GM13977 (cell line): Measurements from ENCODE around the gene KRT6A.

ENCODE experiments used
- DNase-seq: peaks from one replicate; pipeline ENCODE4 v3.0.0; 2012; ENCODE audit warnings: low spot score
- in situ Hi-C: fragments of 300-500 bp; cut with MboI; formaldehyde crosslinking; loops from one replicate; pipeline ENCODE4 v1.12.0; 2022; ENCODE audit warnings: low sequenced_read_pairs, low pct_unique_long_range_greater_than_20kb, mixed read lengths, inconsistent platforms; ENCODE audit not compliant: unreplicated experiment
- TF ChIP-seq, protein P1 (sequence below): IDR thresholded peaks from 2 replicates; pipeline ENCODE4 v1.5.1; 2012; ENCODE audit warnings: mild to moderate bottlenecking, control low read depth; ENCODE audit not compliant: insufficient read depth; ENCODE audit errors: extremely low read depth, missing control alignments

KRT6A gene

DNA sequence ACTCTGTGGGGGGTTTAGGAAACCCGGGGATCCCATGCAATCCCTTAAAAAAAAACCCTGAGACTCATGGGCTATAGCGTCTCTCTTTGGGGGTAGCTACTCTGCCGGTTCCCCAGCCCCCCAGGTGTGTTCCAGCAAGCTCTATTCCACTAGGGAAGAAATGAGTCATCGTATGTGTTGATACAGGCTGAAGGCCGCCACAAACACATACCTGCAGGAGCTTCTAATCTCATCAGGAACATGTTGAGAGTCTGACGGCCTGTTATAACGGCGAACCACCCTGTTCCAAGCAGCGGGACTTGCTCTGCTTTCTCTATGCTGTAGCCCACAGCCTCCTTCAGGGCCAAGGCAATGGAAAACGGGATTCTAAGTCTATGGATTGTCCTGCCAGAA, 28.1 kb upstream of the KRT6A start:
- DNase-seq: no peak
- in situ Hi-C loops: no loop called here
- TF ChIP-seq, protein P1, sequence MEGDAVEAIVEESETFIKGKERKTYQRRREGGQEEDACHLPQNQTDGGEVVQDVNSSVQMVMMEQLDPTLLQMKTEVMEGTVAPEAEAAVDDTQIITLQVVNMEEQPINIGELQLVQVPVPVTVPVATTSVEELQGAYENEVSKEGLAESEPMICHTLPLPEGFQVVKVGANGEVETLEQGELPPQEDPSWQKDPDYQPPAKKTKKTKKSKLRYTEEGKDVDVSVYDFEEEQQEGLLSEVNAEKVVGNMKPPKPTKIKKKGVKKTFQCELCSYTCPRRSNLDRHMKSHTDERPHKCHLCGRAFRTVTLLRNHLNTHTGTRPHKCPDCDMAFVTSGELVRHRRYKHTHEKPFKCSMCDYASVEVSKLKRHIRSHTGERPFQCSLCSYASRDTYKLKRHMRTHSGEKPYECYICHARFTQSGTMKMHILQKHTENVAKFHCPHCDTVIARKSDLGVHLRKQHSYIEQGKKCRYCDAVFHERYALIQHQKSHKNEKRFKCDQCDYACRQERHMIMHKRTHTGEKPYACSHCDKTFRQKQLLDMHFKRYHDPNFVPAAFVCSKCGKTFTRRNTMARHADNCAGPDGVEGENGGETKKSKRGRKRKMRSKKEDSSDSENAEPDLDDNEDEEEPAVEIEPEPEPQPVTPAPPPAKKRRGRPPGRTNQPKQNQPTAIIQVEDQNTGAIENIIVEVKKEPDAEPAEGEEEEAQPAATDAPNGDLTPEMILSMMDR: no peak

DNA sequence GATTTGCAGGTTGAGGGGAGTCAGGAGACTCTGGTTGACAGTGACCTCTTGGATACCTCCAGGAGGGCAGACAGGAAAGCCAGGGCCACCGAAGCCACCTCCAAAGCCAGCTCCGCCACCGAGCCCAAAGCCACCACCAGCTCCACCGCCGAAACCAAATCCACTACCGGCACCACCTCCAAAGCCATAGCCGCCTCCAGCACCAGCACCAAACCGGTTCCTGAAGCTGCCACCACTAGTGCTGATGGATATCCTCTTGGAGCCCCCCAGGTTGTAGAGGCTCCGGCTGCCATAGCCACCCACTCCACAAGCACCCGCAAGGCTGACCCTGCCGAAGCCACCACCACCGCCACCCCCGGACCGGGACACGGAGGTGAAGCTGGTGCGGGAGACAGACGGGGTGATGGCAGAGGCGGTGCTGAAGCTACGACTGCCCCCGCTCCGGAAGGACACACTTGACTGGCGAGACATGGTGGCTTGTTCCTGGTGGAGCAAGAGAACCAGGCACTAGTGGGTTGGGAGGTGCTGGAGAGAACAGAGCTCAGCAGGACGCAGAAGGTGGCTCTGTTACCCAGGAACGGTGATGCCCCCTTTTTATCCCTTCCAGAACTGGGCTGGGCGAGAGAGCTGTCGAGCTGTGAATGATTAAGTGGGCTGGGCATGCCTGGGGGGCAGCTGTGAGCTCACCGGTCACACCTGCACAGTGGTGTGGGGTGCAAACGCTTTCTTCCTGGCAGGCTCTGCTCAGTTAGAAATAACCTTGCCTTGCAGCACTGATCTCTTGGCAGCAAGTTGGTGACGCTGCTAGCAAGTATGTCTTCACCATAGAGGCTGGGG, 27.0 kb upstream of the KRT6A start, which contains the start of gene KRT5:
TSS of gene KRT5 (minus strand) at position 569 of the 837 bp plus-strand sequence. CDS start at position 471, 98 bp downstream.
- DNase-seq: no peak
- in situ Hi-C loops: no loop called here
- TF ChIP-seq, protein P1: no peak

GRCh38 chr12:52519387-52519703, 26.3 kb upstream of the KRT6A start:
- in situ Hi-C loops: no loop called here
- DNase-seq: no peak
- TF ChIP-seq, protein P1: no peak

GRCh38 chr12:52518574-52519386, 25.7 kb upstream of the KRT6A start:
- in situ Hi-C loops: no loop called here

GRCh38 chr12:52517888-52518287, 24.8 kb upstream of the KRT6A start:
- TF ChIP-seq, protein P1: no peak
- in situ Hi-C loops: no loop called here
- DNase-seq: no peak

More at GRCh38 chr12:52518574-52519386, 25.7 kb upstream of the KRT6A start:
- TF ChIP-seq, protein P1: no peak
- no peak for DNase-seq

DNA sequence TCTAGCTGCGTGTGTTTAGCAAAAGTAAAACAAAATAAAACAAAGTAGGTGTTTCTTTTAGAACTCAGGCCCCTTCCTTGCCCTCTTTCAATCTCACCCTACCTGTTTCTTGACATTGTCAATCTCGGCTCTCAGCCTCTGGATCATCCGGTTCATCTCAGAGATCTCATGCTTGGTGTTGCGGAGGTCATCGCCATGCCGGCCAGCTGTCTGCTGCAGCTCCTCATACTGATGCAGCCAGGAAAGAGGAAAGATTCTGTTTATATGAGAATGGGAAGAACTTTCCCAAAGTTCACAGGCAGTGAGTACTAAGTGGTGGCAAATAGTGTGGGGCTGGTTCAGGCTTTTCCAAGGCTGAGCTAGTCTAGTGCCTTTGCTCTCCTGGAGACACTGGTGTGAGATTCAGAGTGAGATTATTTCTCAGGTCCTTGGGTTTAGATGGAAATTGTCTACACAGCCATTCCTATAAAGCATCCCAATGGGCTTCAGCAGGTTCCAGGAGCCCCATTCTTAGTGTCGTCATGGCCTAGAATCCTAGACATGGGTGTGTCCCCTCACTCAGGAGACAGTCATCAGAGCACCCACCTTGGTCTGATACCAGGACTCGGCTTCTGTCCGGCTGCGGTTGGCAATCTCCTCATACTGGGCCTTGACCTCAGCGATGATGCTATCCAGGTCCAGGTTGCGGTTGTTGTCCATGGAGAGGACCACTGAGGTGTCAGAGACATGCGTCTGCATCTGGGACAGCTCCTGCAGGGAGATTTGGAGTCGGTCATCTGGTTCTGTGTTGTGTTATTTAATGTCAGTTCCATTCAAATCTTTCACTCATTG, 24.2 kb upstream of the KRT6A start:
- DNase-seq: no peak
- in situ Hi-C loops: no loop called here
- TF ChIP-seq, protein P1: no peak
